K562 (cell line): Measurements from ENCODE around the gene RSAD1. TPM values are rescaled to one million over a fixed set of nuclear protein-coding genes. Genes with fewer than 3 reads are reported as not detected.

Experiments used
- ATF7 ChIP-seq: fragments of 450-650 bp; IDR thresholded peaks from 2 replicates; pipeline ENCODE4 v1.7.1; 2014; ENCODE audit warnings: mild to moderate bottlenecking, moderate library complexity
- CEBPB ChIP-seq: fragments of 450-650 bp; IDR thresholded peaks from 2 replicates; pipeline ENCODE4 v1.6.1; 2016; ENCODE audit warnings: missing genetic modification characterization, missing compliant biosample characterization
- CREM ChIP-seq: IDR thresholded peaks from 2 replicates; pipeline ENCODE4 v1.6.1; 2014; ENCODE audit warnings: antibody characterized with exemption, low read depth
- ETV1 ChIP-seq: fragments of 450-650 bp; conservative IDR thresholded peaks from 2 replicates; pipeline ENCODE4 v1.6.1; 2016; ENCODE audit warnings: missing genetic modification characterization, control low read depth, low read depth, missing compliant biosample characterization
- GTF2F1 ChIP-seq: IDR thresholded peaks from 2 replicates; pipeline ENCODE4 v1.6.1; 2011; ENCODE audit warnings: low read depth, low read length, improper control_type of control experiment
- IFI16 ChIP-seq: fragments of 250-450 bp; sonication (Bioruptor Pico); IDR thresholded peaks from 2 replicates; pipeline ENCODE4 v2.1.2; 2022; ENCODE audit warnings: mild to moderate bottlenecking, inconsistent platforms
- KAT7 ChIP-seq: sonication (generic); formaldehyde crosslinking; IDR thresholded peaks from 2 replicates; pipeline ENCODE4 v1.8.0; 2022; ENCODE audit warnings: missing genetic modification reagents, mild to moderate bottlenecking, borderline replicate concordance
- MAFF ChIP-seq: IDR thresholded peaks from 2 replicates; pipeline ENCODE4 v1.6.1; 2012; ENCODE audit warnings: low read length, improper control_type of control experiment
- MAZ ChIP-seq, 2 experiments: fragments of 450-650 bp in 1 of 2; sonication (generic) in 1 of 2; formaldehyde crosslinking; IDR thresholded peaks in 1 of 2; conservative IDR thresholded peaks in 1 of 2; 2 replicates each; pipeline versions ENCODE4 v1.4.0 to v1.5.0; 2020; ENCODE audit warnings: mild to moderate bottlenecking in 1 of 2, missing genetic modification reagents in 1 of 2
- MYBL2 ChIP-seq, 2 experiments: fragments of 450-650 bp in 1 of 2; sonication (generic) in 1 of 2; formaldehyde crosslinking in 1 of 2; IDR thresholded peaks; 2 replicates each; pipeline versions ENCODE4 v1.6.1 to v1.8.1; 2017 to 2022; ENCODE audit warnings: borderline replicate concordance in 1 of 2, inconsistent platforms in 1 of 2, low read depth in 1 of 2, mild to moderate bottlenecking in 1 of 2, missing genetic modification reagents in 1 of 2, moderate library complexity in 1 of 2
- MYNN ChIP-seq, 2 experiments: sonication (generic); formaldehyde crosslinking in 1 of 2; IDR thresholded peaks; 2 replicates each; pipeline versions ENCODE4 v1.5.0 to v1.6.1; 2016 to 2020; ENCODE audit warnings: antibody characterized with exemption in 1 of 2, missing genetic modification reagents in 1 of 2
- NR2C1 ChIP-seq, 2 experiments: fragments of 450-650 bp; IDR thresholded peaks; 2 replicates each; pipeline ENCODE4 v1.6.1; 2017; ENCODE audit warnings: mild to moderate bottlenecking in 2 of 2, antibody characterized with exemption in 1 of 2, inconsistent platforms in 1 of 2, missing compliant biosample characterization in 1 of 2, missing genetic modification characterization in 1 of 2
- NRF1 ChIP-seq, 2 experiments: fragments of 450-650 bp; IDR thresholded peaks in 1 of 2; conservative IDR thresholded peaks in 1 of 2; 2 replicates each; pipeline ENCODE4 v1.6.1; 2014; ENCODE audit warnings: mild to moderate bottlenecking in 2 of 2
- PCBP1 ChIP-seq: fragments of 200-400 bp; formaldehyde crosslinking; IDR thresholded peaks from 2 replicates; pipeline ENCODE4 v1.6.1; 2018; ENCODE audit warnings: mild to moderate bottlenecking, low read depth, low read length; ENCODE audit not compliant: poor library complexity, severe bottlenecking
- RBM39 ChIP-seq: fragments of 200-400 bp; formaldehyde crosslinking; optimal IDR thresholded peaks from 2 replicates; pipeline ENCODE3; 2018; ENCODE audit warnings: low read depth, low read length
- SIN3B ChIP-seq: fragments of 450-650 bp; IDR thresholded peaks from 2 replicates; pipeline ENCODE4 v1.6.1; 2017; ENCODE audit warnings: low read depth, mild to moderate bottlenecking, moderate library complexity
- TEAD2 ChIP-seq: fragments of 450-650 bp; IDR thresholded peaks from 2 replicates; pipeline ENCODE4 v1.6.1; 2016; ENCODE audit warnings: missing genetic modification characterization, control low read depth, missing compliant biosample characterization
- XRCC5 ChIP-seq: fragments of 200-400 bp; formaldehyde crosslinking; IDR thresholded peaks from 2 replicates; pipeline ENCODE4 v1.6.1; 2017; ENCODE audit warnings: low read depth, mild to moderate bottlenecking, low read length
- ZNF282 ChIP-seq: sonication (generic); formaldehyde crosslinking; IDR thresholded peaks from 2 replicates; pipeline ENCODE4 v1.8.1; 2023; ENCODE audit warnings: missing genetic modification reagents
- ZNF311 ChIP-seq: fragments of 250-450 bp; sonication (Bioruptor Pico); IDR thresholded peaks from 2 replicates; pipeline ENCODE4 v1.4.0; 2020; ENCODE audit warnings: mild to moderate bottlenecking, moderate library complexity
- ZNF766 ChIP-seq: fragments of 200-800 bp; sonication (Bioruptor generic); conservative IDR thresholded peaks from 2 replicates; pipeline ENCODE4 v1.6.1; 2016; ENCODE audit warnings: missing genetic modification characterization, missing compliant biosample characterization
- polyA plus RNA-seq, 8 experiments: library from polyadenylated mRNA; depleted of rRNA in 4 of 8; stranded (reverse) in 5 of 8; unstranded in 3 of 8; fragments of >200 nt; fragmentation: Nextera tagmentation in 2 of 8; fragmentation: Illumina TruSeq in 1 of 8; extraction: Ambion mirVana in 2 of 8; extraction: Trizol in 1 of 8; gene quantifications; 2 replicates each; pipeline versions ENCODE4 v1.2.1 to v1.2.3, GENCODE V29; 2011 to 2014; ENCODE audit warnings: inconsistent platforms in 1 of 8, missing spikeins in 1 of 8
- total RNA-seq, 7 experiments: library from RNA; depleted of rRNA in 6 of 7; stranded (reverse); fragments of >200 nt in 6 of 7; fragmentation: Illumina TruSeq in 2 of 7; extraction: Trizol in 2 of 7; gene quantifications; 2 replicates each; pipeline versions ENCODE4 v1.2.1 to v1.2.3, GENCODE V29; 2011 to 2021; ENCODE audit warnings: low replicate concordance in 1 of 7
- TF ChIP-seq, protein P1 (sequence below): sonication (generic); formaldehyde crosslinking; IDR thresholded peaks from 2 replicates; pipeline ENCODE4 v1.8.0; 2022; ENCODE audit warnings: missing genetic modification reagents, mild to moderate bottlenecking, moderate library complexity, borderline replicate concordance

The RSAD1 gene
- total and polyA plus RNA-seq, 9 of the 15 experiments (the other 6 are each of a cell fraction or from before 2014, with no cell fraction given): 4.5 to 42.5 (median 26.8) TPM

- no peak for TF ChIP-seq NR2C1 (IDR thresholded peaks at IDR 0.05)
- TF ChIP-seq NR2C1 (tag; IDR thresholded peaks at IDR 0.05): 0 out of 2 replicates have a peak, but pooled peaks have one; percentile 18
- TF ChIP-seq MAZ (CRISPR knock-in tag; conservative IDR thresholded peaks at IDR 0.05 in 1 of 2, IDR thresholded peaks at IDR 0.05 in 1 of 2): peak in 1 of 2 experiments; percentile 70; a peak in 2 of 4 replicates
- TF ChIP-seq, protein P1, sequence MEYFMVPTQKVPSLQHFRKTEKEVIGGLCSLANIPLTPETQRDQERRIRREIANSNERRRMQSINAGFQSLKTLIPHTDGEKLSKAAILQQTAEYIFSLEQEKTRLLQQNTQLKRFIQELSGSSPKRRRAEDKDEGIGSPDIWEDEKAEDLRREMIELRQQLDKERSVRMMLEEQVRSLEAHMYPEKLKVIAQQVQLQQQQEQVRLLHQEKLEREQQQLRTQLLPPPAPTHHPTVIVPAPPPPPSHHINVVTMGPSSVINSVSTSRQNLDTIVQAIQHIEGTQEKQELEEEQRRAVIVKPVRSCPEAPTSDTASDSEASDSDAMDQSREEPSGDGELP (CRISPR knock-in tag): peak; percentile 32; the same call in 1 of the 2 replicates
- no peak for TF ChIP-seq GTF2F1
- peak; percentile 66; the same call in 1 of the 2 replicates for TF ChIP-seq TEAD2 (tag)
- TF ChIP-seq MAFF: peak; percentile 8; the same call in 1 of the 2 replicates
- no peak for TF ChIP-seq MYBL2 (IDR thresholded peaks at IDR 0.05; ENCODE audit: low read depth)
- no peak for TF ChIP-seq MYBL2 (CRISPR knock-in tag; IDR thresholded peaks at IDR 0.05; ENCODE audit: borderline replicate concordance)
- TF ChIP-seq CEBPB (tag): no peak
- TF ChIP-seq CREM: peak; percentile 48
- no peak for TF ChIP-seq KAT7 (CRISPR knock-in tag)
- TF ChIP-seq RBM39: no peak
- TF ChIP-seq ETV1: no peak
- TF ChIP-seq PCBP1: no peak
- no peak for TF ChIP-seq SIN3B
- no peak for TF ChIP-seq ZNF311
- TF ChIP-seq MYNN (IDR thresholded peaks at IDR 0.05): 0 out of 2 replicates have a peak, but pooled peaks have one; percentile 54
- TF ChIP-seq MYNN (CRISPR knock-in tag; IDR thresholded peaks at IDR 0.05): no peak
- no peak for TF ChIP-seq IFI16
- TF ChIP-seq ZNF766 (CRISPR knock-in tag): no peak
- no peak for TF ChIP-seq ZNF282
- TF ChIP-seq ATF7: 0 out of 2 replicates have a peak, but pooled peaks have one; percentile 13
- TF ChIP-seq XRCC5: peak; percentile 86; the same call in 1 of the 2 replicates
- peak in 1 of 2 experiments; percentile 29; a peak in 1 of 4 replicates for TF ChIP-seq NRF1 (conservative IDR thresholded peaks at IDR 0.05 in 1 of 2, IDR thresholded peaks at IDR 0.05 in 1 of 2)
Measured at GRCh38 chr17:50482516-50482915, 3.9 kb downstream of the RSAD1 start (continued).
